Activated naive CD4-positive, alpha-beta T cell treated with anti-CD3 and anti-CD28 coated beads for 36 hours (primary cell): ENCODE results near the gene LAMC1. TPM values are rescaled to one million over a fixed set of nuclear protein-coding genes. Genes with fewer than 3 reads are reported as not detected.

Experiments used
- CTCF ChIA-PET: fragments of 350-600 bp; sonication (Branson Sonifier 250); formaldehyde crosslinking; loops from one replicate; lab custom pipeline; 2021; ENCODE audit warnings: antibody characterized with exemption; lab: Charles Lee
- DNase-seq: peaks from one replicate; pipeline ENCODE4 v3.0.0-alpha.2; 2020
- H3K27ac Mint-ChIP-seq: one replicate; pipeline ENCODE4 v1.8.0; 2021; ENCODE audit warnings: mild to moderate bottlenecking, mixed read lengths
- H3K27me3 Mint-ChIP-seq: one replicate; pipeline ENCODE4 v1.8.0; 2021; ENCODE audit warnings: low read depth, mixed read lengths
- H3K36me3 Mint-ChIP-seq: one replicate; pipeline ENCODE4 v1.8.0; 2021; ENCODE audit warnings: low read depth, mixed read lengths
- H3K4me1 Mint-ChIP-seq: one replicate; pipeline ENCODE4 v1.8.0; 2021; ENCODE audit warnings: low read depth, mixed read lengths
- H3K4me3 Mint-ChIP-seq: one replicate; pipeline ENCODE4 v1.8.0; 2021; ENCODE audit warnings: mild to moderate bottlenecking, moderate library complexity, mixed read lengths
- H3K9me3 Mint-ChIP-seq: one replicate; pipeline ENCODE4 v1.8.0; 2021; ENCODE audit warnings: mixed read lengths
- intact Hi-C: fragments of 100-400 bp; cut with micrococcal nuclease; formaldehyde crosslinking; loops from one replicate; pipeline ENCODE4 v1.15.1; 2023
- total RNA-seq, 2 experiments: library from RNA; stranded (reverse); gene quantifications; one replicate each; pipeline ENCODE4 v1.2.3, GENCODE V29; 2021

Gene LAMC1
- total RNA-seq, 2 experiments from 2014 or later, result 0.10 TPM; not detected in 1

GRCh38 chr1:183038333-183038866, 15.2 kb downstream of the LAMC1 start:
- H3K27ac Mint-ChIP-seq, result no peak overlapping the region

GRCh38 chr1:183038913-183039312, 15.7 kb downstream of the LAMC1 start:
- Mint-ChIP-seq H3K4me3 (no peak overlapping the region), H3K4me1 (peaks cover 2% of the 10 kb centered on the region), H3K36me3 (no peaks in the 10 kb centered on the region), H3K27ac (no peak overlapping the region), H3K9me3 (no peaks in the 10 kb centered on the region), H3K27me3 (peaks cover 66% of the 10 kb centered on the region)
- CTCF ChIA-PET, result interaction anchor here (0.6 to 0.7 kb wide), 2 partner anchors 18 to 56 kb away, joined by 3 to 4 read pairs; no protein-coding TSS in a partner anchor
- intact Hi-C loops, result no loop called here
- no peak for DNase-seq

More at GRCh38 chr1:183038333-183038866, 15.2 kb downstream of the LAMC1 start:
- Mint-ChIP-seq H3K9me3 (no peaks in the 10 kb centered on the region), H3K4me3 (no peak overlapping the region), H3K4me1 (peaks cover 7% of the 10 kb centered on the region), H3K36me3 (no peaks in the 10 kb centered on the region), H3K27me3 (peaks cover 67% of the 10 kb centered on the region)
- intact Hi-C loops, result no loop called here
- CTCF ChIA-PET, result interaction anchor here (0.6 to 0.7 kb wide), 2 partner anchors 17 to 56 kb away, joined by 3 to 4 read pairs; no protein-coding TSS in a partner anchor
- DNase-seq, result no peak

- CTCF ChIA-PET, result interaction anchor here (0.7 kb wide), 1 partner anchor 18 kb away, joined by 3 read pairs; no protein-coding TSS in a partner anchor
- H3K27me3 Mint-ChIP-seq, result peaks cover 65% of the 10 kb centered on the region
- H3K36me3 Mint-ChIP-seq, result no peaks in the 10 kb centered on the region
- intact Hi-C loops, result no loop called here
- no peaks in the 10 kb centered on the region for H3K4me1 Mint-ChIP-seq
- H3K27ac Mint-ChIP-seq, result no peak overlapping the region
- no peak for DNase-seq
- H3K4me3 Mint-ChIP-seq, result no peak overlapping the region
- H3K9me3 Mint-ChIP-seq, result no peaks in the 10 kb centered on the region
These were observed 16.1 kb downstream of the LAMC1 start for GRCh38 chr1:183039330-183039729.

GRCh38 chr1:183039985-183040447, 16.8 kb downstream of the LAMC1 start:
- CTCF ChIA-PET, result no interaction called here
- no peaks in the 10 kb centered on the region for H3K9me3 Mint-ChIP-seq

GRCh38 chr1:183040547-183040971, 17.3 kb downstream of the LAMC1 start:
- Mint-ChIP-seq H3K27me3 (peaks cover 66% of the 10 kb centered on the region), H3K9me3 (no peaks in the 10 kb centered on the region), H3K36me3 (no peaks in the 10 kb centered on the region), H3K4me3 (no peak overlapping the region), H3K27ac (no peak overlapping the region), H3K4me1 (no peaks in the 10 kb centered on the region)
- no peak for DNase-seq
- CTCF ChIA-PET, result interaction anchor here (0.5 kb wide), 1 partner anchor 522 kb away, joined by 3 read pairs; no protein-coding TSS in a partner anchor
- intact Hi-C loops, result no loop called here

More at GRCh38 chr1:183039985-183040447, 16.8 kb downstream of the LAMC1 start:
- peaks cover 67% of the 10 kb centered on the region for H3K27me3 Mint-ChIP-seq
- H3K27ac Mint-ChIP-seq, result no peak overlapping the region
- H3K4me1 Mint-ChIP-seq, result no peaks in the 10 kb centered on the region
- no peaks in the 10 kb centered on the region for H3K36me3 Mint-ChIP-seq
- DNase-seq, result no peak
- H3K4me3 Mint-ChIP-seq, result no peak overlapping the region
- intact Hi-C loops, result no loop called here

- DNase-seq, result no peak
- Mint-ChIP-seq H3K36me3 (no peaks in the 10 kb centered on the region), H3K4me3 (no peak overlapping the region), H3K9me3 (no peaks in the 10 kb centered on the region), H3K27me3 (peaks cover 68% of the 10 kb centered on the region), H3K27ac (no peak overlapping the region), H3K4me1 (no peaks in the 10 kb centered on the region)
- intact Hi-C loops, result no loop called here
- CTCF ChIA-PET, result no interaction called here
These were observed 20.0 kb downstream of the LAMC1 start for GRCh38 chr1:183043254-183043653.

GRCh38 chr1:183043872-183044854, 20.9 kb downstream of the LAMC1 start:
- CTCF ChIA-PET, result no interaction called here

GRCh38 chr1:183044893-183045649, 21.9 kb downstream of the LAMC1 start:
- H3K9me3 Mint-ChIP-seq, result no peaks in the 10 kb centered on the region
- H3K27me3 Mint-ChIP-seq, result peaks cover 63% of the 10 kb centered on the region
- intact Hi-C loops, result no loop called here
- H3K36me3 Mint-ChIP-seq, result no peaks in the 10 kb centered on the region
- DNase-seq, result no peak
- no peak overlapping the region for H3K27ac Mint-ChIP-seq
- H3K4me1 Mint-ChIP-seq, result no peaks in the 10 kb centered on the region
- no peak overlapping the region for H3K4me3 Mint-ChIP-seq
- CTCF ChIA-PET, result no interaction called here

More at GRCh38 chr1:183043872-183044854, 20.9 kb downstream of the LAMC1 start:
- Mint-ChIP-seq H3K4me1 (no peaks in the 10 kb centered on the region), H3K4me3 (no peak overlapping the region), H3K36me3 (no peaks in the 10 kb centered on the region), H3K9me3 (no peaks in the 10 kb centered on the region), H3K27me3 (peaks cover 66% of the 10 kb centered on the region), H3K27ac (no peak overlapping the region)
- intact Hi-C loops, result no loop called here
- DNase-seq, result no peak

- Mint-ChIP-seq H3K36me3 (no peaks in the 10 kb centered on the region), H3K27ac (no peak overlapping the region), H3K27me3 (peaks cover 59% of the 10 kb centered on the region), H3K4me1 (no peaks in the 10 kb centered on the region), H3K9me3 (no peaks in the 10 kb centered on the region), H3K4me3 (no peak overlapping the region)
- intact Hi-C loops, result no loop called here
- CTCF ChIA-PET, result interaction anchor here (0.7 kb wide), 1 partner anchor 749 kb away, joined by 3 read pairs; no protein-coding TSS in a partner anchor
- no peak for DNase-seq
These were observed 25.2 kb downstream of the LAMC1 start for GRCh38 chr1:183048087-183049085.

GRCh38 chr1:183051546-183051945, 28.3 kb downstream of the LAMC1 start:
- no peak overlapping the region for H3K27ac Mint-ChIP-seq
- intact Hi-C loops, result no loop called here
- H3K9me3 Mint-ChIP-seq, result no peaks in the 10 kb centered on the region
- no peaks in the 10 kb centered on the region for H3K36me3 Mint-ChIP-seq
- H3K27me3 Mint-ChIP-seq, result peaks cover 46% of the 10 kb centered on the region
- H3K4me1 Mint-ChIP-seq, result no peaks in the 10 kb centered on the region
- no peak for DNase-seq
- no peak overlapping the region for H3K4me3 Mint-ChIP-seq
- CTCF ChIA-PET, result interaction anchor here (0.5 kb wide), 1 partner anchor 317 kb away, joined by 3 read pairs; no protein-coding TSS in a partner anchor

- Mint-ChIP-seq H3K27ac (no peak overlapping the region), H3K4me1 (no peaks in the 10 kb centered on the region), H3K36me3 (no peaks in the 10 kb centered on the region), H3K27me3 (peaks cover 42% of the 10 kb centered on the region), H3K9me3 (no peaks in the 10 kb centered on the region), H3K4me3 (no peak overlapping the region)
- CTCF ChIA-PET, result no interaction called here
- DNase-seq, result no peak
- intact Hi-C loops, result no loop called here
These were observed 29.6 kb downstream of the LAMC1 start for GRCh38 chr1:183052861-183053260.
